GM21619 (cell line): ENCODE results near the gene ZNF667.

Experiments used
- ATAC-seq: cut with Tn5 transposase; IDR thresholded peaks from one replicate; pipeline ENCODE4 v1.9.1; 2021; ENCODE audit not compliant: unreplicated experiment

Gene ZNF667

GRCh38 chr19:56393119-56394012 lies 83.8 kb downstream of the ZNF667 start, which contains the start of gene ZNF582:
TSS of gene ZNF582 (minus strand) at chr19:56393534. CDS start at chr19:56391752, 1,782 bp downstream.
- ATAC-seq: peak; percentile 95
